CD4-positive, alpha-beta T cell treated with Interferon alpha-2 for 1 hour (primary cell): ENCODE measurements around the gene DDX4.
"Not testable (repeated sequence)": the region's sequence is repeated elsewhere in the genome, so short reads cannot be mapped to it uniquely, and the experiment has no call there.

Experiments
- DNase-seq, 2 donors: peaks; one replicate each; pipeline ENCODE4 v3.0.0-alpha.2; 2020 to 2022

Gene DDX4

GRCh38 chr5:55731848-55732247 lies 6.0 kb upstream of the DDX4 start:
- no peak for DNase-seq

DNA sequence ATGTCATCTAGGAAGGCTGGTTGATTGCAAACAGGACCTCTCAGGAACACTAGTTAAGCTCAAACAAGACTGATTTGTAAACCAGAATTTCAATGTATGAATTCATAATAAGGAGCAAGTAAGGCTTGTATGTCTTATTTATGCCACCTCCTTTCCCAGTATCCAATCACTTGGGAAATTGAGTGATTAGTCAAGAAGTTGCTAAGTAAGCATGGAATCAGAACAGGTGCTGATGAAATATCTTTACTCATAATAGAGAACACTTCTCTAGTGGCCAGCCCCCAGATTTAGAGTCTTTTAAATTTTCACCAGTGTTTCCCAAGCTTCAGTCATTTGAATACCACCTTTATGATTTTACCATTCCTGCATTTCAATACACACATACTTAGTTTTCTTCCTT lies 5.3 kb upstream of the DDX4 start:
- DNase-seq, result no peak

- DNase-seq, result no peak
Measured at GRCh38 chr5:55734658-55735057, 3.2 kb upstream of the DDX4 start.

GRCh38 chr5:55742778-55743177 lies 4.9 kb downstream of the DDX4 start:
- no peak for DNase-seq

DNA sequence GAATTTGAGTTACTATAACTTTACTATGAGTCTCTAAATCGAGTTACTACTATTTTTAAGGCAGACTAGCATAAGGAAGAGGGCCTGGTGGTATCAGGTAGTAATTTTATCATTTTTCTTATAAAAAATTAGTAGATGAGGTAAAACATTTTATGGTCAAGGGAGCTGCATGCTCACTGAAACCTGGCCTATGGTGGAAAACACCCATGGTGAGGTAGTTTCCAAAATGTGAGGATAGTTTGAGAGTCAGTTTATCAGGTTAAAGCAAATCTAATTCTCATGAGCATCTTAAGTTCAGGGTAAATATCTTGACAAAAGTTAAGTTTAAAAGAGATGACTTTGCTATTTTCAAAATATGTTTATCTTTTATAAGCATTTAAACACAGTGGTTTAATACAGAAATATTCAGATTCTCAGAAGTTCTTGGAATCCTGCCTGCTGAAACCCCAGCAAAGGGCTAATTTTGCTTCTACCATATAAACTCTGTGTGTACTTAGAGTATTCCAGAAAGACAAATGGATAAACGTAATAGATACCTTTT lies 10.0 kb downstream of the DDX4 start:
- no peak for DNase-seq

- DNase-seq, result no peak
Measured at GRCh38 chr5:55749387-55749786, 11.5 kb downstream of the DDX4 start.

- DNase-seq, result no peak
Measured at GRCh38 chr5:55750063-55750462, 12.2 kb downstream of the DDX4 start.

DNA sequence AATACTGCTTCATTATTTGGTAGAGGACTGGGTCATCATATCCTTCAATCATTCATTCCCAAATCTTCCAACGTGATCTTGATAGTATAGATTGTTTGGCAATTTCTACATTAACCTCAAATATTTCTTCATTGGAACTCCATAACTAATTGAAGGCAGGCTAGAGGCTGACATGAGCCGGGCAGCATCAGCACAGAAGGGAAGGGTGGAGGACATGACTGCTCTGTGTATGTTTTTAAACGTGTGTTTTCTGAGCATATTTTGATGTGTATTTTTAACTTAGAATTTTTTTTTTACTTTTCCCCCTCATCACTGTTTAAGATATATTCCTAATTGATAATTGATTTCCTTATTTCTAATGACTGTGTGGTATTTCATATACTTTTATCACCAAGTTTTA lies 12.6 kb downstream of the DDX4 start:
- no peak for DNase-seq

DNA sequence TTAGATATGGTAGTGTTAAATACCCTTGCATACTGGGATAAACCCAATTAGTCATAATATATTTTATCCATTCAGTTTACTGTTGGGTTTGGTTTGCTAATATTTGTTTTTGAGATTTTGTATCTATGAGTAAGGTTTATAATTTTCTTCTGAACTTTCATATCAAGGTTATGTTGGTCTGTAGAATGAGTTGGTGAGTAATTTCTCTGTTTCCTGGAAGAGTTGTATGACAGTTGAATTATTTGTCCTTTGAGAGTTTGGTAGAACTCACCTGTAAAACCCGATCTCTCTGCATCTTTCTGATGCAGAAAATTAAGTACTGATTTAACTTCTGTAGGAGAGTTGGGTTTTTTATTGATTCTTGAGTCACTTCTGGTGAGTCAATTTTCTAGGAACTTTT lies 20.4 kb downstream of the DDX4 start:
- DNase-seq, result no peak

DNA sequence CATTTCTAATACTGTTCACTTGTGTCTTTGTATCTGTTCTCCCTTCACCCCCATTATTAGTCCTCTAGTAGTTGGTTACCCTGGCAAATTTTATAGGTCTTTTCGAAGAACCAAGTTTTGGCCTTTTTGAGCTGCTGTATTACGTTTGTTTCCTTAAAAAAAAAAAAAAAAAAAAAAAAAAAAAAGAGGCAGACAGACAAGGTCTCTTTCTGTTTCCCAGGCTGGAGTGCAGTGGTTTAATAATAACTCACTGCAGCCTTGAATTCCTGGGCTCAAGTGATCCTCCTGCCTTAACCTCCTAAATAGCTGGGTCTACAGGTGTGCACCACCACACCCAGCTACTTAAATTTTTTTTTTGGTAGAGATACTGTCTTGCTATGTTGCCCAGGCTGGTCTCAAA lies 20.9 kb downstream of the DDX4 start:
- DNase-seq, result no peak

- DNase-seq, result not testable (repeated sequence)
Measured at GRCh38 chr5:55761721-55762120, 23.9 kb downstream of the DDX4 start.

GRCh38 chr5:55763746-55764420 lies 26.0 kb downstream of the DDX4 start:
- DNase-seq, result peak in 1 of 2 donors; percentile 31

GRCh38 chr5:55768279-55768678 lies 30.4 kb downstream of the DDX4 start:
- DNase-seq, result no peak

DNA sequence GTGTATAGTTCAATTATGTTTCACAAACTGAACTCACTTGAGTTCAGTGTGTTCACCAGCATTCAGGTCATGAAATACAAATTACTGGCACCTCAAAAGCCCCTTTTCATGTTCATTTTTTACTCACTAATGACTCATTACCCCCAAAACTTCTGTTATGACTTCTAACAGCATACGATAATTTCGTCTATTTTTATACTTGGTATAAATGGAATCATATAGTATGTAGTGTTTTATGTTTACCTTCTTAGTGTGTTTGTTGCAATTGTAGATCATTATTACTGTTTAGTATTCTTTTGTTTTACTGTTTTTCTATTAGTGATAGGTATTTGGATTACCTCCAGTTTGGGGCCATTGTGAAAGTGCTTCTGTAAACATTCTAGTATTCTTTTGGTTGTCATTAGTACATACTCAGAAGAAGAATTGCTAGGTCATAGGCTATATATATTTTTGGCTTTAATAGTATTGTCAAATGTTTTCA lies 33.4 kb downstream of the DDX4 start:
- no peak for DNase-seq

- DNase-seq, result no peak
Measured at GRCh38 chr5:55773057-55773456, 35.2 kb downstream of the DDX4 start.

DNA sequence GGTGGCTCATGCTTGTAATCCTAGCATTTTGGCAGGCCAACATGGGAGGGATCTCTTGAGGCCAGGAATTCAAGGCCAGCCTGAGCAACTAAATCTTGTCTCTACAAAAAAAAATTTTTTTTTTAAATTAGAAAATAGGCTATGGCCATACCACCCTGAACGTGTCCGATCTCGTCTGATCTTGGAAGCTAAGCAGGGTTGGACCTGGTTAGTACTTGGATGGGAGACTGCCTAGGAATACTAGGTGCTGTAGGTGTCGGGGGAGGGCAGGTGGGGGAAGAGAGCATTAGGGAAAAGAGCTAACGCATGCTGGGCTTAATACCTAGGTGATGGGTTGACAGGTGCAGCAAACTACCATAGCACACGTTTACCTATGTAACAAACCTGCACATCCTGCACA lies 39.5 kb downstream of the DDX4 start:
- DNase-seq, result no peak

- peak in 1 of 2 donors; percentile 5 for DNase-seq
Measured at GRCh38 chr5:55800924-55801323, 63.1 kb downstream of the DDX4 start.

- DNase-seq, result peak in 1 of 2 donors; percentile 16
Measured at GRCh38 chr5:55808814-55809213, 71.0 kb downstream of the DDX4 start.

- not testable (repeated sequence) for DNase-seq
Measured at GRCh38 chr5:55815939-55816338, 78.1 kb downstream of the DDX4 start.

DNA sequence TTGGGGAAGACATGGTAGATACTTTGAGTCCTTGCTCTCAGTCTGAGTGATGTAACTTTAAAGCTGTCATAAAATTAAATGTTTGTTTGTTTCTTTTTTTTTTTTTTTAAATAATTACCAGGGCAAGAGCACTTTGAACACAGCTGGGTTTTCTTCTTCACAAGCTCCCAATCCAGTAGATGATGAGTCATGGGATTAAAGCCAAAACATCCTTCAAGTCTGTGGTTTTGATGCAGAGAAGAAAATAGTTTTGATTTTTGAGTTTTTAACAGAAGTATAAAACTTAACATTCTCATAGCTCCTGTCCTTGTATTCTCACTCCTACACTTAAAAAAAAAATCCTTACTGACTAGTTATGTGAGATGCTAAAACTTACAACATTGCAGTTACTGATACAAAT lies 78.5 kb downstream of the DDX4 start:
- no peak for DNase-seq

- DNase-seq, result no peak
Measured at GRCh38 chr5:55817030-55817429, 79.2 kb downstream of the DDX4 start.

DNA sequence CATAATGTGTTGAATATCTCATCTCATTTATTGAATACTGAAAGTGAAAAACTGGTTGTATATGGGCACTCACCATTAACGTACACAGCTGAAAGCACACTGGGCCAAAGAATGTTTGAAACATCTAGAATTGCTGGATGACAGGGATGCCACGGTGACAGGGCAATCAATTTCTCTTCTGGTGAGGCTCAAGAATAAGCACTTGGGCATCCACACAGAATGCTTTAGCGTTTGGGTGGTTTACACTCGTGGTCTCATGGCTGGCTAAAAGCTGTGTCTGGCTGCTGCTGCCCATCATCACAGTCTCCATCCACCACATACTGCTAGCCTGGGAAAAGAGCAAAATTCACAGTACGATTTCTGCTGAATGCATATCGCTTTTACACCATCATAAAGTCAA lies 82.6 kb downstream of the DDX4 start:
- no peak for DNase-seq

- DNase-seq, result peak in 1 of 2 donors; percentile 6
Measured at GRCh38 chr5:55821731-55822512, 84.1 kb downstream of the DDX4 start.

DNA sequence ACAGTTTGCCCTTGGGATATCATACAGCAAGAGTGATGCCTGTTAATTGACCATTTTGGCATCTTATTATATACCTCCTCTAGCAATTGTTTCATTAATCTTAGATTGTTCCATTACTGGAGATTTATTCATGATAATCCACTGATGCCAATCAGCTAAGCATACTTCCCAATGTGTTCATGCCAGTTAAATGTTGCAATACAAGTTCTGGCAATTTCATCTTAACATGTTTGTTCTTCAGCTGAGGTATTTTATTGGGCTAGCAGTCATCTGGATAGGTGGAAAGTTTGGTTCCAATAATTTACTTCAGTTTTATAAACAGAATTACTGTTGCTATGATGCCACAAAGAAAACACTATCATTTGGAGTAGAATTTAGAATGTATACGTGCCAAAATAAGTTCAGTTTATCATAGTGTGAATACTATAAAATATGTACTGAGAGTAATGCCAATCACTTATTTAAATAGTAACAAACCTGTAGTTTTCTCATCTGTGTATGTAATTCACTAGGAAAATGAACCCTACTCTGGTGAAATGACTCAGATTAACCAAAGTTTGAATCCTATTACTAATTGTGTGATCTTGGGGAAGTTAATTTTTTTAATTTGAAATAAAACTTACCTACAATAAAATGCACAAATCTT lies 85.4 kb downstream of the DDX4 start:
- DNase-seq, result no peak
